ENCODE results near the gene ARIH2.

The ARIH2 gene

DNA sequence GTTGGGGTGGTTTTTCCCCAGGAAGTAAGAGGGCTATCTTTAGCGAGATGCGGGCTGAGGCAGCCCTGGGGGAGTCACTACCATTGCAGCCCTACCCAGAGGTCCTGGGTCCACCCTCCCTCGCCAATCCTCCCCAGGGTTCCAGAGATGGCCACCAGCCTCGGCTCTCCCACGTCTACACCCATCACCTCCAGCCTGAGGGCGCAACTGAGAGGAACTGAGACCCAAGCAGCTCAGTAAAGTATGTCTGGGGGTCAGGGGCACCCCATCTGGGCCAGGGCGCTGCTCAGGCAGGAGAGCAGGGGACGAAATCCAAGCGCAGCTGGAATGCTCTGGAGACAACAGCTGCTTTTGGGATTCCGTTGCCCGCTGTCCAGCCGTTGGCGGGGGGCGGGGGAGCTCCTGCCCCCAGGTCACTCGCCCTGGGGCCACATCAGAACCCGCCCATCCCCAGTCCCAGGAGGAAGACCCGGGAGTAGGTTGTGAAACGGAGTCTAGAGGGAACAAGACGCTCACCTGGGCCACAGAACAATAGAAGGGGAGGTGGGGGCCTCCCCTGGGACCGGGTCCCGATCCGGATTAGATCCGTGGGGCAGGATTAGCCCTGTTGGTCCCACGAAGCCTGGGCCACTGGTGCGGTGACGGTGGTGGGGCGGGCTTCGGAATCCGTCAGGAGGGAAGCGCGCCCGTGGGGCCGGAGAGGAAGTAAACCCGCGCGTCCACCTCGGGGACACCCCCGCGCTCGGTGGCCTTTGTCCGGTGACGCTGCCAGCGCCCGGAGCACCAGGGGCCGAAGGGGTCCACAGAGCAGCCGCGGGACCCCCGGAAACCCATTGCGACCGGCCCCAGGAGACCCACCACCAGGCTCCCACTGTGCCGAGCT lies 101.9 kb downstream of the ARIH2 start:
- FAIRE-seq = no peak

GRCh38 chr3:49021213-49021812 lies 102.7 kb downstream of the ARIH2 start:
- FAIRE-seq = peak; percentile 94

GRCh38 chr3:49021813-49022687 lies 103.4 kb downstream of the ARIH2 start, which contains the start of gene NDUFAF3:
TSS of gene NDUFAF3 (plus strand) at chr3:49022121. CDS start at chr3:49022145, 24 bp downstream.
- FAIRE-seq = no peak

DNA sequence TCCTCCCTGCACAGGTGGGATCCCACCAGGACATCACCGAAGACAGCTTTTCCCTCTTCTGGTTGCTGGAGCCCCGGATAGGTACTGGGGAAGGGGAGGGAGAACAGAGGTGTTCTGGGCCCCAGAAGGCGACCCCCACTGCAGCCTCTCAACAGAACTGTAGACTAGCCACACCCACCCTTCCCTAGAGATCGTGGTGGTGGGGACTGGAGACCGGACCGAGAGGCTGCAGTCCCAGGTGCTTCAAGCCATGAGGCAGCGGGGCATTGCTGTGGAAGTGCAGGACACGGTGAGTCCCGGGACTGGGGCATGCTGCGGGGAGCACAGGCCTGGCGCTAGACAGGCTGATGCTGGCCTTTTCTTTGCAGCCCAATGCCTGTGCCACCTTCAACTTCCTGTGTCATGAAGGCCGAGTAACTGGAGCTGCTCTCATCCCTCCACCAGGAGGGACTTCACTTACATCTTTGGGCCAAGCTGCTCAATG lies 104.1 kb downstream of the ARIH2 start:
- FAIRE-seq = no peak

- no peak for FAIRE-seq
Measured at GRCh38 chr3:49023775-49024174, 105.1 kb downstream of the ARIH2 start.

- no peak for FAIRE-seq
Measured at GRCh38 chr3:49024449-49024848, 105.8 kb downstream of the ARIH2 start.

DNA sequence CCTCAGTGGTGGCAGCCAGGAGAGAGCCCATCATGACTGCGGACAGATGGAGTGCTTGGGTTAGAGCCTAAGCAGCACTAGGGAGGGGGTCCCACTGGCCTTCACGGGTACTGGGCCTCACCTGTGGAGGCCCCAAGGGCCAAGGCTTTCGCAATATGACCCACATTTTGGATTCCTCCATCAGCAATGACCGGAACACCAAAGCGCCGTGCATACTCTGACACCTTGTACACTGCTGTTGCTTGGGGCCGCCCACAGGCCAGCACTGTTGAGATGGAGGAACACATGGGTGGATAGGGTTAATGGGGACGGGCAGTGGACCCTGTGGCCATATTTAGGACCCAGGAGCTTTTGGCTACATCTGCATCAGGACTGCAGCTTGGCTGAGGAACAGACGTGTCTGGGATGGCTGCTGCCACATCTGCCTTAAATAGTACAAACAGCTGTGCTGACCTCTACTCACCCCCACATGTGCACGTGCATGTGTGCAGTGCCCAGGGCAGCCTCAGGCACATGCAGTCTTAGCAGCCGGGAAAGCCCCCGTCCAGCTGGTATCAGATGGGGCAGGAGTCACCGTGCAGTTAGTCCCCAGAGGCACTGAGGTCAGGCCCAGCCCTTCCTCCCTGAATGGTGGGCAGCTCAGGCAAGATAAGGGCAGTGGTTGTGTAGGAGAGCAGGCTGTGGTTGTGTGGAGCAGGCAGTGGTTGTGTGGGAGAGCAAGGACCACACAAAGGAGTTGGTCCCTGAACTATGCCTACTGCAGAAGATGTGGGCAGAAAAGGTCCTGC lies 106.6 kb downstream of the ARIH2 start:
- no peak for FAIRE-seq

- no peak for FAIRE-seq
Measured at GRCh38 chr3:49025793-49026520, 107.3 kb downstream of the ARIH2 start.

DNA sequence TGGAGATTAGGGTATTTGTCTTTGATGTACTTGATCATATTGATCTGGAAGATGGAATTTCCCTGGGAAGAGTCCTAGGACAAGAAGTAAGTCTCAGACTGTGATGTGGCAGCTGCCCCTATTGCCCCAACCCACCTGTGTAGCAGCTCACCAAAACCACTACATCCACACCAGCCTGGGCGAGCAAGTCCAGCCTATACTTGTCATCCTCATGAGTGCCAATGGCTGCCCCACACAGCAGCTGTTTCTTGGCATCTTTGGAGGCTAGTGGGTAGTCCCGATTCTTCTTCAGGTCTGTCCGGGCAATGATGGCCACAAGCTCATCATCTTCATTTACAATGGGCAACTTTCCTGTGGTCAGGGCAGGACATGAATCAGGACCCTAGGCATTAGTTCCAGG lies 107.9 kb downstream of the ARIH2 start:
- FAIRE-seq = no peak

GRCh38 chr3:49027634-49028033 lies 109.0 kb downstream of the ARIH2 start:
- no peak for FAIRE-seq

- FAIRE-seq = no peak
Measured at GRCh38 chr3:49028298-49028672, 109.6 kb downstream of the ARIH2 start.

DNA sequence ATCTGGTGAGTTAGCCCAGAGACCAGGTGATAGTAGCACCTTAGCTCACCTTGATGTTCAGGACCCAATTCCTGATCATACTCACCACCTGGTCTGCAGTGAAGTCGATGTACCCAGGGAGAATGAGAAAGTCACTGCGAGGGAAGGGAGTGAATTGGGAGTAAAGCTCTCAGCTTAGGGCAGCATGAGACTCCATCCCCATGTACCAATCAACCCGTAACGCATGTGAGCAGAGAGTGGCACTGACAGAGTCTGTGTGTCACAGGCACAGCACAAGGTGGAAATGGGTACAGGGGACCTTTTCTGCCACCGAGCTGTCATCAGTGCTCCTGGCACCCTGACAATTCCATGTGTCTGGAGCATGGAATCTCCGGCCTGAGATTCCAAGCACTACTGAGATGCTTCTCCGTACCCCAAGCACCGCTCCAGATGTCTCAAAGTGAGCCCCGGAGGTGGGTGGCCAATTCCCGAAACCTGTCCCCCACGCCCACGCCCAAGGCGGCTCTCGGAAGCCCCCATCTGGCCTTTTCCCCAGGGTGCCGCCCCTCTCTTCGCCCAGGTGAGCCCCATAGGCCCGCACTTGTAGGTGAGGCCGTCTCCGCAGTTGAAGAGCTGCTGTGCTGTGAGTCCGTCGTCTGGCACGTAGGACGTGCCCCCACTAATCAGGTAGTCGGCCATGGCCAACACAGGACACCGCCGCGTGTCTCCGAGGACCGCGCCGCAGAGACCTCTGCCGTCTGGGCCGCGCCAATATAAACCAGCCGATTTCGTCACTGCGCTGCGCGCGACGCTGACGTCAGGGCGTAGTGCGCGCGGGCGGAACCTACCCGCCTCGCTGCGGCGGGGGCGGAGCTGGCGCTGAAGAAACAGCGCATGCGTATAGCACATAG lies 110.3 kb downstream of the ARIH2 start, which contains the start of gene IMPDH2:
TSS of gene IMPDH2 (minus strand) at position 726 of the 890 bp plus-strand sequence. CDS start at position 678, 48 bp downstream.
- FAIRE-seq = peak; percentile 67

GRCh38 chr3:49029563-49029884 lies 110.9 kb downstream of the ARIH2 start:
- FAIRE-seq = no peak

- no peak for FAIRE-seq
Measured at GRCh38 chr3:49030321-49030720, 111.7 kb downstream of the ARIH2 start.

- no peak for FAIRE-seq
Measured at GRCh38 chr3:49032646-49033304, 114.1 kb downstream of the ARIH2 start.

DNA sequence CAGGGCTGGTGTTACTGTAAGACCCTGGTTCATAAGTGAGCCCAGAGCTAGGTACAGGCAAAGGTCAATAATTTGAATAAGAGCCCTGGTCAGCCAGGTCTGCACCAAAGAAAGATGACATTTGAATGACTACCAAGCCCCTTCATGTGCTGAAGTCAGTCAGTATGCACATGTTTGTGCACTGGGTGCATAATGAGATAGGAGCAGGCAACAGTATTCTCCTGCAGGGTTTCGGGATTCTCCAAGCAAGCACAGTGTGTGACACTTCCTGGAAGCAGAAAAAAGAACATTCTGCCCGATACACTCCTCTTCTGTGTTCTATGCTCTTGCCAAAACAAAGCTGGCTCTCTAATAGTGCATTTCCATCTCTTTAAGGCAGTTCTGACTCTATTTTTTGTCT lies 116.0 kb downstream of the ARIH2 start:
- FAIRE-seq = no peak

GRCh38 chr3:49035281-49035680 lies 116.6 kb downstream of the ARIH2 start:
- no peak for FAIRE-seq

Data from endometrium (tissue), 2 donors.